Right lobe of liver (tissue), 6 donors: Measurements from ENCODE around the gene GDPD5. TPM values are rescaled to one million over a fixed set of nuclear protein-coding genes. Genes with fewer than 3 reads are reported as not detected.

Source experiments
- ATAC-seq, 4 donors: fragments of 200-7000 bp; cut with Tn5 transposase; one replicate each; pipeline ENCODE4 v1.9.1; 2020; ENCODE audit warnings: mild to moderate bottlenecking in 4 of 4, moderate library complexity in 4 of 4
- DNase-seq, 3 donors: peaks; one replicate each; pipeline ENCODE4 v3.0.0-alpha.2; 2020
- H3K27ac ChIP-seq, 3 donors: fragments of 200-600 bp; one replicate each; pipeline ENCODE4 v1.8.0; 2022
- H3K27me3 ChIP-seq, 2 donors: fragments of 200-600 bp; one replicate each; pipeline ENCODE4 v1.8.0; 2022
- H3K36me3 ChIP-seq, 4 donors: fragments of 200-600 bp; sonication (generic) in 1 of 4; one replicate each; pipeline versions ENCODE4 v1.5.1 to v1.8.0; 2017 to 2022; ENCODE audit warnings: control low read depth in 1 of 4
- H3K4me1 ChIP-seq, 4 donors: fragments of 200-600 bp; sonication (generic) in 1 of 4; one replicate each; pipeline versions ENCODE4 v1.5.1 to v1.8.0; 2017 to 2022; ENCODE audit warnings: control low read depth in 1 of 4
- H3K4me3 ChIP-seq, 3 donors: fragments of 200-600 bp; one replicate each; pipeline ENCODE4 v1.8.0; 2022
- H3K9me3 ChIP-seq, 4 donors: fragments of 200-600 bp; sonication (generic) in 1 of 4; one replicate each; pipeline versions ENCODE4 v1.5.1 to v1.8.0; 2017 to 2022; ENCODE audit warnings: control low read depth in 1 of 4
- CTCF ChIP-seq, 4 donors: fragments of 200-600 bp in 3 of 4; fragments of 450-650 bp in 1 of 4; IDR thresholded peaks; one replicate each; pipeline versions ENCODE4 v1.5.1 to v1.8.0; 2016 to 2022; ENCODE audit warnings: antibody characterized with exemption in 4 of 4, mild to moderate bottlenecking in 2 of 4
- POLR2A ChIP-seq: fragments of 450-650 bp; IDR thresholded peaks from one replicate; pipeline ENCODE4 v1.6.1; 2017; ENCODE audit warnings: antibody characterized with exemption, mild to moderate bottlenecking
- WGBS: methylation state at CpG from one replicate; pipeline ENCODE4 v1.1.6; 2018; ENCODE audit warnings: low coverage, low lambda C conversion rate; ENCODE audit not compliant: insufficient coverage; ENCODE audit errors: missing lambda C conversion rate; 5-methylcytosine and 5-hydroxymethylcytosine counted together
- intact Hi-C, 2 donors: fragments of 100-400 bp; cut with DNase I; formaldehyde crosslinking; loops; one replicate each; pipeline versions ENCODE4 v1.11.2 to v1.14.1; 2022
- total RNA-seq, 6 experiments: library from RNA; depleted of rRNA in 2 of 6; stranded (reverse); fragments of >200 nt in 2 of 6; fragmentation: NEBNext Ultra II Directional in 3 of 6; extraction: Animal tissue kit (Norgen Biotek cat#: 25700) in 3 of 6; gene quantifications; one replicate each; pipeline versions ENCODE4 v1.1.0 to v1.2.4, GENCODE V29; 2016 to 2023
- donor health status: DM: no; HTN: yes; CAD: no.
- donor health status: DM: no; HTN: no; CAD: no.
- donor health status: DM: no; HTN: no; CAD: no.
- donor health status: DM: no; HTN: yes; CAD: no.
- donor health status: DM: no; HTN: yes; CAD: no.

Gene GDPD5
- total RNA-seq, 6 experiments from 2014 or later: 2.0 to 10.7 (median 4.1) TPM

GRCh38 chr11:75462117-75462653 is 63.6 kb downstream of the GDPD5 start:
- intact Hi-C loops: no loop called here
- TF ChIP-seq POLR2A (no peak), CTCF (IDR thresholded peaks at IDR 0.05) (no peak)
- no peak overlapping the region for H3K27ac ChIP-seq

DNA sequence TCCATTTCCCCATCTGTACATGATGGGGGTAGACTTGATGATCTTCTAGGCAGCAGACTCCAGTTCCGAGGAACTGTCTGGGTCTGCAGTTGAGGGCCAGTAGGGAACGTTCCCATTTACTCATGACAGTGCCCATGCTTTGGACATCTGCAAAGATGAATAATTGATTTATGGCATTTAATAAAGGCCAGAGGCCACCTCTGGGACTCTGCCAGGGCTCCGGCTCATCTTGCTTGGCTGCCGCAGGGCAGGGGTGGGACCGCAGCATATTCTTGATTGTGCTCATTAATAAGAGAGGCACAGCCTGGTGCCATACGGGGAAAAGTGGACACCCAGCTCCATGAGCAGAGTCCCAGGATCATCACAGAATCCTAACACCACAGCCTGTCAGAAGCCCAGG is 64.6 kb downstream of the GDPD5 start:
- intact Hi-C loops: no loop called here
- TF ChIP-seq CTCF (IDR thresholded peaks at IDR 0.05) (no peak), POLR2A (no peak)

More at GRCh38 chr11:75462117-75462653, 63.6 kb downstream of the GDPD5 start:
- ATAC-seq (no peak), DNase-seq (no peak)
- no peaks in the 10 kb centered on the region for H3K4me1 ChIP-seq
- H3K4me3 ChIP-seq: no peak overlapping the region
- no peaks in the 10 kb centered on the region for H3K27me3 ChIP-seq
- 83% methylated on average over 4 of the region's 5 CpGs for WGBS
- no peaks in the 10 kb centered on the region for H3K36me3 ChIP-seq
- H3K9me3 ChIP-seq: no peaks in the 10 kb centered on the region

GRCh38 chr11:75456596-75457183 is 69.1 kb downstream of the GDPD5 start:
- DNase-seq (no peak), ATAC-seq (no peak)
- Histone ChIP-seq H3K27ac (no peak overlapping the region), H3K4me1 (no peaks in the 10 kb centered on the region), H3K4me3 (no peak overlapping the region), H3K9me3 (no peaks in the 10 kb centered on the region), H3K36me3 (no peaks in the 10 kb centered on the region), H3K27me3 (no peaks in the 10 kb centered on the region)
- TF ChIP-seq CTCF (IDR thresholded peaks at IDR 0.05) (no peak), POLR2A (no peak)
- 66% methylated on average over 3 of the region's 14 CpGs for WGBS
- intact Hi-C loops: no loop called here

More for the DNA sequence above, 64.6 kb downstream of the GDPD5 start:
- no peaks in the 10 kb centered on the region for H3K27me3 ChIP-seq
- no peak overlapping the region for H3K27ac ChIP-seq
- H3K36me3 ChIP-seq: no peaks in the 10 kb centered on the region
- H3K4me1 ChIP-seq: no peaks in the 10 kb centered on the region
- no peak for ATAC-seq
- no peak for DNase-seq
- no peak overlapping the region for H3K4me3 ChIP-seq
- H3K9me3 ChIP-seq: no peaks in the 10 kb centered on the region
- 90% methylated on average over 2 of the region's 6 CpGs for WGBS

DNA sequence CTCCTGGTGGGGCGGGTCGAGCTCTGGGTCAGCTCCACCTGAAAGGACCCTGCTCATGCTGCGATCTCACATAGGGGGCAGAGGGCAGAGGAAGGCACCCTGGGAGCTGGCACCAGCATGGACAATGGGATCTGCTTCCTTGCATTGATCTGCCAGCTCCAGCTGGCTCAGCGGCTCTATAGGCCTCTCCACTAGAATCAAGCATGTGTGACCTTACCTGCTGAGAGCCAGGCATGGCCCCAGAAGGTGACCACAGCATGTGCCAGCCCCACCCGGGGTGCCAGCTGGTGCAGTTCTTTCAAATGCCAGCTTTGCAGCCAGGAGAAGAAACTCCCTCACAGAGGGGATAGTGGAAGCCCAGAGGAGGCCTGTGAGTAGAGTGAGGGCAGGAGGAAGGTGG is 70.8 kb downstream of the GDPD5 start:
- intact Hi-C loops: no loop called here
- no peaks in the 10 kb centered on the region for H3K27me3 ChIP-seq
- no peak overlapping the region for H3K4me3 ChIP-seq
- H3K4me1 ChIP-seq: no peaks in the 10 kb centered on the region
- H3K36me3 ChIP-seq: no peaks in the 10 kb centered on the region
- H3K9me3 ChIP-seq: no peaks in the 10 kb centered on the region
- TF ChIP-seq CTCF (IDR thresholded peaks at IDR 0.05) (no peak), POLR2A (no peak)
- ATAC-seq (peak in 1 of 4 donors; percentile 22), DNase-seq (peak in 1 of 3 donors; percentile 6)
- no CpG with 5 or more reads among the region's 5 CpGs for WGBS
- H3K27ac ChIP-seq: no peak overlapping the region
